GM20000 (cell line): ENCODE results near the gene EIF5.
"Not testable (repeated sequence)": the region's sequence is repeated elsewhere in the genome, so short reads cannot be mapped to it uniquely, and the experiment has no call there.

Source experiments
- DNase-seq: peaks from one replicate; pipeline ENCODE4 v3.0.0; 2012; ENCODE audit warnings: low spot score
- TF ChIP-seq, protein P1 (sequence below): IDR thresholded peaks from 2 replicates; pipeline ENCODE4 v1.5.1; 2012; ENCODE audit warnings: mild to moderate bottlenecking, control low read depth; ENCODE audit errors: extremely low read depth, missing control alignments

The EIF5 gene

DNA sequence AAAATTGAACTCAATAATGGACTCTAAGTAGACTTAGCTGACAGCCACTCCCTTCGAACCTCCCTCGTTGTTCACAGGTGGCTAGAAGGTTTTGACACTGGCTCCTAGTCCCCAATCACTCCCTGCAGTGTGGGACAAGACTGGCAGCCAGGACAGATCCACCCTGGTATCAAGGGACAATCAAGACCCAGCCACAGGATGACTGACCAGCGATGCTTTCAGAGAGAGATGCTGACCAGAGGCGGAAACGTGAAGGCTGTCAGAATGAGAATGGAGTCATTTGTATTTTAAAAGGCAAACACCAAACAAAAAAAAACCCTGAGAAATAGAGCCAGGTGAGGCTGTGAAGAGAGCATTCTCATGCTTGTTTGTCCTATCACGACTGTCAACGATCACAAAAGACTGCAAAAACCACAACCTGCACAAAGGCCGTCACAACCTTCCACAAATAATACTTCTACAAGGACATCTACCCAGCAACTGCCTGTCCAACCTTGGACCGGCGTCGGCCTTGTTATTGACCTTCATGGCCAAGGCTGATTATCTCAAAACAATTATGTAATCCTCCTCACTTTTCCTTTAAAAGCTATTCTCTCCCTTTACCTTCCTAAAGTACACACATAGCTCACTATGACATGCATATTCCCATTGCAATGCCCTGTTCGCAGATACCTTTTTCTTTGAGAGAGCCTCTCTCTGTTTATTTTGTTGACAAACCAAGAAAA, 13.2 kb downstream of the EIF5 start:
- DNase-seq = no peak
- TF ChIP-seq, protein P1, sequence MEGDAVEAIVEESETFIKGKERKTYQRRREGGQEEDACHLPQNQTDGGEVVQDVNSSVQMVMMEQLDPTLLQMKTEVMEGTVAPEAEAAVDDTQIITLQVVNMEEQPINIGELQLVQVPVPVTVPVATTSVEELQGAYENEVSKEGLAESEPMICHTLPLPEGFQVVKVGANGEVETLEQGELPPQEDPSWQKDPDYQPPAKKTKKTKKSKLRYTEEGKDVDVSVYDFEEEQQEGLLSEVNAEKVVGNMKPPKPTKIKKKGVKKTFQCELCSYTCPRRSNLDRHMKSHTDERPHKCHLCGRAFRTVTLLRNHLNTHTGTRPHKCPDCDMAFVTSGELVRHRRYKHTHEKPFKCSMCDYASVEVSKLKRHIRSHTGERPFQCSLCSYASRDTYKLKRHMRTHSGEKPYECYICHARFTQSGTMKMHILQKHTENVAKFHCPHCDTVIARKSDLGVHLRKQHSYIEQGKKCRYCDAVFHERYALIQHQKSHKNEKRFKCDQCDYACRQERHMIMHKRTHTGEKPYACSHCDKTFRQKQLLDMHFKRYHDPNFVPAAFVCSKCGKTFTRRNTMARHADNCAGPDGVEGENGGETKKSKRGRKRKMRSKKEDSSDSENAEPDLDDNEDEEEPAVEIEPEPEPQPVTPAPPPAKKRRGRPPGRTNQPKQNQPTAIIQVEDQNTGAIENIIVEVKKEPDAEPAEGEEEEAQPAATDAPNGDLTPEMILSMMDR = no peak

- TF ChIP-seq, protein P1 = no peak
- DNase-seq = no peak
These were observed 14.1 kb downstream of the EIF5 start for GRCh38 chr14:103348154-103348553.

GRCh38 chr14:103349982-103350381, 15.9 kb downstream of the EIF5 start:
- DNase-seq = no peak

DNA sequence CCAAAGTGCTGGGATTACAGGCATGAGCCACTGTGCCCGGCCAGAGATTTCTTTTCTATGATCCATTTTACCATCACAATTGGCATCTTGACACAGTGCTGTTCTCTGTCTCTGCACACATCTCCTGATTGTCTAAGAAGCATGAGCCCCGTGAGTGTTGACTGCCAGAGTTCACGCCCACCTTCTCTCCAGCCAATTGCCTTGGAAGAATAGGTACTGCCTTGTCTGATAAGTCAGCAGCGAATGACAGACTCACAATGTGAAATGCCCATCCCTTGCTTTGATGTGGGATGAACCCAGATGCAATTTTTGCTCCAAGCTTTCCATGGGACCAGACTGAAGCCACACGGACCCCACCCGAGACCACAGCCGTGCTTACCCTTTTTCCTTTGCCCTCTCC, 19.3 kb downstream of the EIF5 start:
- no peak for DNase-seq
- TF ChIP-seq, protein P1 = no peak

More at GRCh38 chr14:103349982-103350381, 15.9 kb downstream of the EIF5 start:
- TF ChIP-seq, protein P1 = no peak

GRCh38 chr14:103354141-103354540, 20.1 kb downstream of the EIF5 start:
- TF ChIP-seq, protein P1 = no peak
- DNase-seq = no peak

DNA sequence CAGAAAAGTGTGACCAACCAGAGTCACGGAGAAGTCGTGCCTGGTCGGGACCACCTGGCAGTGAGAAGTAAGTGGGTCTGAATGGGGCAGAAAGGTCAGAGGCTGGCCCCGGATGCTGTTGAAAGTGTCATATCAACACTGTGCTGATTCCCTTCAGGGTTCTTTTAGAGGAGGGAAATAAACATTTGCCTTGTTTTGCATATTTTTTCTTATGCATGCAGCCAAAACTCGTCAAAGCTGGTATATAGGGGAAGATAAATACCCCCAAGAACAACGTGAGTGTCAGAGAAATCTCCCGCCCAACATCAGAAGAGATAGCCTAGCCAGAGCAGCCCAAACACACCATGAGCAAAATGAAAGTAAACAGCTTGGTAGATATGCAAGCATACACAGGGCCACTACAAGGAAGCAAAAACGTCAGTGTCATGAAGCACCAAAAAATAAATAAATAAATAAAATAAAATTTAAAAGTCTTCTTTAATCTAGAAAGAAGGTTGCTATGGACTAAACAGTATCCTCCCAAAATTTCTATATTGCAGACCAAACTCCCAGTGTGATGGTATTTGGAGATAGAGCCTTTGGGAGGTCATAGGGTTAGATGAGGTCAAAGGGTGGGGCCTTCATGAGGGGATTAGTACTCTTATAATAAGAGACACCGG, 22.1 kb downstream of the EIF5 start:
- TF ChIP-seq, protein P1 = no peak
- no peak for DNase-seq

- not testable (repeated sequence) for DNase-seq
These were observed 23.5 kb downstream of the EIF5 start for GRCh38 chr14:103357552-103357951.

DNA sequence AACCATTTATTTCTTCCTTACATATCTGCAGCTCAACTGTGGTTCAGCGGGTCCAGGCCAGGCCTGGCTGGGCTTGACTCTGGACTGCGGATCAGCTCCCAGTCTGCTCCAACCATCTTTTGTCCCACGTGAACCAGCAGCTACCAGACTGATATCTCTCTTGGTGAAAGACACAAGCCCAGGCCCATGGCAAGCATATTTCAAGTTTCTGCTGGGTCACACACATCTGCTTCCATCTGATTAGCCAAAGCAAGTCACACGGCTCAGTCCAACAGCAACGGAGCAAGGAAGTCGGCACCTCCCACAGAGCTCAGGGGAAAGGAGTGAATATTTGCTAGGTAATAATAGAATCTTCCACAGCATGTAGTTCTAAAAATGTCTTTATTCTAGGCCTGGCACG, 26.5 kb downstream of the EIF5 start:
- TF ChIP-seq, protein P1 = no peak
- DNase-seq = no peak
